OCI-LY3 (cell line): ENCODE measurements around the gene IRAK1.

Source experiments
- CTCF ChIP-seq: fragments of 200-600, 300-600 bp; sonication (generic); IDR thresholded peaks from 2 replicates; pipeline ENCODE4 v1.5.1; 2014; ENCODE audit warnings: antibody characterized with exemption, low read length, low read depth
- EZH2phosphoT487 ChIP-seq: fragments of 200-600 bp; shearing (Covaris generic); IDR thresholded peaks from 2 replicates; pipeline ENCODE4 v1.6.1; 2018; ENCODE audit warnings: antibody characterized with exemption, mixed run types, low read depth

- TF ChIP-seq CTCF (no peak), EZH2phosphoT487 (no peak)
These were observed 24.2 kb downstream of the IRAK1 start for GRCh38 chrX:153995504-153995903.
